Liver (tissue), 9 donors: ENCODE data around the gene ST6GALNAC5. TPM values are rescaled to one million over a fixed set of nuclear protein-coding genes. Genes with fewer than 3 reads are reported as not detected.

Experiments used
- DNase-seq: peaks from one replicate; pipeline ENCODE4 v3.0.0-alpha.2; 2017; ENCODE audit warnings: low spot score
- H3K27ac ChIP-seq, 2 donors: one replicate each; pipeline ENCODE4 v1.7.0; 2013; ENCODE audit warnings: inconsistent platforms in 2 of 2, low read length in 2 of 2, control low read depth in 1 of 2, low read depth in 1 of 2, mild to moderate bottlenecking in 1 of 2
- H3K27me3 ChIP-seq, 4 donors: one replicate each; pipeline versions ENCODE4 v1.6.1 to v1.7.0; 2013; ENCODE audit warnings: low read length in 3 of 4, inconsistent platforms in 1 of 4, mild to moderate bottlenecking in 1 of 4, moderate library complexity in 1 of 4; ENCODE audit not compliant: control insufficient read depth in 4 of 4, insufficient read depth in 4 of 4
- H3K36me3 ChIP-seq, 4 donors: one replicate each; pipeline versions ENCODE4 v1.6.1 to v1.7.0; 2013; ENCODE audit warnings: low read length in 3 of 4, mild to moderate bottlenecking in 3 of 4, low read depth in 1 of 4, moderate library complexity in 1 of 4; ENCODE audit not compliant: control insufficient read depth in 4 of 4, insufficient read depth in 3 of 4
- H3K4me1 ChIP-seq, 4 donors: one replicate each; pipeline versions ENCODE4 v1.6.1 to v1.7.0; 2013; ENCODE audit warnings: low read length in 3 of 4, mild to moderate bottlenecking in 3 of 4, moderate library complexity in 1 of 4; ENCODE audit not compliant: control insufficient read depth in 4 of 4, insufficient read depth in 4 of 4
- H3K4me3 ChIP-seq, 3 donors: one replicate each; pipeline versions ENCODE4 v1.6.1 to v1.7.0; 2013; ENCODE audit warnings: low read length in 3 of 3, control low read depth in 1 of 3, low read depth in 1 of 3, mild to moderate bottlenecking in 1 of 3
- H3K9ac ChIP-seq, 2 donors: one replicate each; pipeline ENCODE4 v1.7.0; 2013; ENCODE audit warnings: low read length in 2 of 2, mild to moderate bottlenecking in 2 of 2, moderate library complexity in 2 of 2, control low read depth in 1 of 2, low read depth in 1 of 2
- H3K9me3 ChIP-seq, 4 donors: one replicate each; pipeline versions ENCODE4 v1.6.1 to v1.7.0; 2013; ENCODE audit warnings: low read length in 3 of 4; ENCODE audit not compliant: control insufficient read depth in 4 of 4
- EGR1 ChIP-seq, 2 donors: IDR thresholded peaks; 2 replicates each; pipeline ENCODE4 v1.6.1; 2016 to 2018; ENCODE audit warnings: antibody characterized with exemption in 2 of 2, low read depth in 2 of 2
- FOXA1 ChIP-seq: IDR thresholded peaks from 2 replicates; pipeline ENCODE4 v1.6.1; 2016; ENCODE audit warnings: antibody characterized with exemption
- GABPA ChIP-seq, 2 donors: IDR thresholded peaks in 1 of 2; conservative IDR thresholded peaks in 1 of 2; 2 replicates each; pipeline ENCODE4 v1.6.1; 2016; ENCODE audit warnings: antibody characterized with exemption in 2 of 2, mild to moderate bottlenecking in 1 of 2, moderate library complexity in 1 of 2
- HNF4A ChIP-seq, 2 donors: conservative IDR thresholded peaks; 2 replicates each; pipeline ENCODE4 v1.6.1; 2016; ENCODE audit warnings: antibody characterized with exemption in 2 of 2, mild to moderate bottlenecking in 2 of 2
- HNF4G ChIP-seq: IDR thresholded peaks from 2 replicates; pipeline ENCODE4 v1.6.1; 2016; ENCODE audit warnings: antibody characterized with exemption
- JUND ChIP-seq, 2 donors: IDR thresholded peaks; 2 replicates each; pipeline ENCODE4 v1.6.1; 2016; ENCODE audit warnings: antibody characterized with exemption in 2 of 2
- NR2F2 ChIP-seq: IDR thresholded peaks from 2 replicates; pipeline ENCODE4 v1.6.1; 2016; ENCODE audit warnings: antibody characterized with exemption
- RAD21 ChIP-seq, 2 donors: IDR thresholded peaks; 2 replicates each; pipeline ENCODE4 v1.6.1; 2016; ENCODE audit warnings: antibody characterized with exemption in 2 of 2, mild to moderate bottlenecking in 2 of 2
- RXRA ChIP-seq, 2 donors: IDR thresholded peaks; 2 replicates each; pipeline ENCODE4 v1.6.1; 2017 to 2018; ENCODE audit warnings: antibody characterized with exemption in 2 of 2, mild to moderate bottlenecking in 1 of 2
- SP1 ChIP-seq: IDR thresholded peaks from 2 replicates; pipeline ENCODE4 v1.6.1; 2018; ENCODE audit warnings: antibody characterized with exemption, mild to moderate bottlenecking
- TAF1 ChIP-seq: conservative IDR thresholded peaks from 2 replicates; pipeline ENCODE4 v1.6.1; 2016; ENCODE audit warnings: antibody characterized with exemption, mild to moderate bottlenecking
- YY1 ChIP-seq: IDR thresholded peaks from 2 replicates; pipeline ENCODE4 v1.6.1; 2016; ENCODE audit warnings: antibody characterized with exemption, mild to moderate bottlenecking
- WGBS: extraction: QIAGEN DNeasy Blood & Tissue Kit; methylation state at CpG from one replicate; pipeline ENCODE4 v1.1.7; 2013; 5-methylcytosine and 5-hydroxymethylcytosine counted together
- polyA plus RNA-seq, 2 donors: library from polyadenylated mRNA; stranded (reverse) in 1 of 2; unstranded in 1 of 2; fragments of 200-250 nt in 1 of 2; fragments of >200 nt in 1 of 2; fragmentation: Nextera tagmentation in 1 of 2; extraction: Ambion mirVana in 1 of 2; gene quantifications; one replicate each; pipeline versions ENCODE4 v1.2.1 to v1.2.3, GENCODE V29; 2013 to 2015
- total RNA-seq, 2 donors: library from RNA; depleted of rRNA; stranded (reverse); fragments of >200 nt; gene quantifications; one replicate each; pipeline ENCODE4 v1.2.3, GENCODE V29; 2014
- TF ChIP-seq, protein P1 (sequence below): IDR thresholded peaks from 2 replicates; pipeline ENCODE4 v1.6.1; 2016; ENCODE audit warnings: antibody characterized with exemption
- TF ChIP-seq, protein P2 (sequence below): IDR thresholded peaks from 2 replicates; pipeline ENCODE4 v1.6.1; 2016; ENCODE audit warnings: antibody characterized with exemption, mild to moderate bottlenecking
- TF ChIP-seq, protein P3 (sequence below): IDR thresholded peaks from 2 replicates; pipeline ENCODE4 v1.6.1; 2016; ENCODE audit warnings: antibody characterized with exemption
- TF ChIP-seq, protein P4 (sequence below): IDR thresholded peaks from 2 replicates; pipeline ENCODE4 v1.6.1; 2016; ENCODE audit warnings: antibody characterized with exemption
- TF ChIP-seq, protein P5 (sequence below): fragments of 150-350 bp; IDR thresholded peaks from 2 replicates; pipeline ENCODE4 v1.5.1; 2017; ENCODE audit warnings: improper control_type of control experiment, low read depth, low read length; ENCODE audit not compliant: missing input control
- donor health status: healthy.
- donor health status: healthy.
- donor health status: healthy.
- donor health status: healthy.
- donor health status: healthy.

ST6GALNAC5 gene
- total and polyA plus RNA-seq, 4 donors = 0.09 to 0.17 TPM; not detected in 2

DNA sequence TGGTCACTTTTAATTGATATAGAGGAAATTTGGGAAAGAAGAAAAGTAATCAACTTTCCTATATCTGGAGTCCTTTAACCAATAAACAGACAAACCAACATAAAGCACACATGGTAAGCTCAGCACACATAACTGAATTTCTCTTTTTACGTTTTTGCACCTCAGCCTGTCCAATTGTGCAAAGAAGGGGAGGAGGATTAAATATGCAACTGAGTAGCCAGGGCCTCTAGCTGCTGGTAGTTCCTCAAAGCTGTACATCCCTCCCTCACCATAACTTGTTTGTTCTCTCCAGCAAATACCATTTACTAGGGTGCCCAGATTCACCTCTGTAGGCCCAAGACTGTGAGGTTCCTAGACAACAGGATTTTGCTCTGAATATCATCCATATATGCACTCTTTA, 25.4 kb downstream of the ST6GALNAC5 start:
- H3K4me3 ChIP-seq = no peak overlapping the region
- 56% methylated on average over 1 of the region's 1 CpG for WGBS
- no peaks in the 10 kb centered on the region for H3K9me3 ChIP-seq
- no peaks in the 10 kb centered on the region for H3K4me1 ChIP-seq
- no peaks in the 10 kb centered on the region for H3K27me3 ChIP-seq
- no peak for DNase-seq
- H3K9ac ChIP-seq = no peak overlapping the region
- TF ChIP-seq, protein P1, sequence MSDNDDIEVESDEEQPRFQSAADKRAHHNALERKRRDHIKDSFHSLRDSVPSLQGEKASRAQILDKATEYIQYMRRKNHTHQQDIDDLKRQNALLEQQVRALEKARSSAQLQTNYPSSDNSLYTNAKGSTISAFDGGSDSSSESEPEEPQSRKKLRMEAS = no peak
- TF ChIP-seq TAF1 (no peak), RXRA (IDR thresholded peaks at IDR 0.05) (no peak), RAD21 (IDR thresholded peaks at IDR 0.05) (no peak), NR2F2 (no peak), HNF4G (no peak), YY1 (no peak), HNF4A (conservative IDR thresholded peaks at IDR 0.05) (no peak), GABPA (IDR thresholded peaks at IDR 0.05 in 1 of 2, conservative IDR thresholded peaks at IDR 0.05 in 1 of 2) (no peak), SP1 (no peak), FOXA1 (no peak), EGR1 (IDR thresholded peaks at IDR 0.05; ENCODE audit: low read depth in 2 of 2) (no peak), JUND (IDR thresholded peaks at IDR 0.05) (no peak)
- TF ChIP-seq, protein P2, sequence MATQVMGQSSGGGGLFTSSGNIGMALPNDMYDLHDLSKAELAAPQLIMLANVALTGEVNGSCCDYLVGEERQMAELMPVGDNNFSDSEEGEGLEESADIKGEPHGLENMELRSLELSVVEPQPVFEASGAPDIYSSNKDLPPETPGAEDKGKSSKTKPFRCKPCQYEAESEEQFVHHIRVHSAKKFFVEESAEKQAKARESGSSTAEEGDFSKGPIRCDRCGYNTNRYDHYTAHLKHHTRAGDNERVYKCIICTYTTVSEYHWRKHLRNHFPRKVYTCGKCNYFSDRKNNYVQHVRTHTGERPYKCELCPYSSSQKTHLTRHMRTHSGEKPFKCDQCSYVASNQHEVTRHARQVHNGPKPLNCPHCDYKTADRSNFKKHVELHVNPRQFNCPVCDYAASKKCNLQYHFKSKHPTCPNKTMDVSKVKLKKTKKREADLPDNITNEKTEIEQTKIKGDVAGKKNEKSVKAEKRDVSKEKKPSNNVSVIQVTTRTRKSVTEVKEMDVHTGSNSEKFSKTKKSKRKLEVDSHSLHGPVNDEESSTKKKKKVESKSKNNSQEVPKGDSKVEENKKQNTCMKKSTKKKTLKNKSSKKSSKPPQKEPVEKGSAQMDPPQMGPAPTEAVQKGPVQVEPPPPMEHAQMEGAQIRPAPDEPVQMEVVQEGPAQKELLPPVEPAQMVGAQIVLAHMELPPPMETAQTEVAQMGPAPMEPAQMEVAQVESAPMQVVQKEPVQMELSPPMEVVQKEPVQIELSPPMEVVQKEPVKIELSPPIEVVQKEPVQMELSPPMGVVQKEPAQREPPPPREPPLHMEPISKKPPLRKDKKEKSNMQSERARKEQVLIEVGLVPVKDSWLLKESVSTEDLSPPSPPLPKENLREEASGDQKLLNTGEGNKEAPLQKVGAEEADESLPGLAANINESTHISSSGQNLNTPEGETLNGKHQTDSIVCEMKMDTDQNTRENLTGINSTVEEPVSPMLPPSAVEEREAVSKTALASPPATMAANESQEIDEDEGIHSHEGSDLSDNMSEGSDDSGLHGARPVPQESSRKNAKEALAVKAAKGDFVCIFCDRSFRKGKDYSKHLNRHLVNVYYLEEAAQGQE = no peak
- TF ChIP-seq, protein P3, sequence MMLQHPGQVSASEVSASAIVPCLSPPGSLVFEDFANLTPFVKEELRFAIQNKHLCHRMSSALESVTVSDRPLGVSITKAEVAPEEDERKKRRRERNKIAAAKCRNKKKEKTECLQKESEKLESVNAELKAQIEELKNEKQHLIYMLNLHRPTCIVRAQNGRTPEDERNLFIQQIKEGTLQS = no peak
- TF ChIP-seq, protein P4, sequence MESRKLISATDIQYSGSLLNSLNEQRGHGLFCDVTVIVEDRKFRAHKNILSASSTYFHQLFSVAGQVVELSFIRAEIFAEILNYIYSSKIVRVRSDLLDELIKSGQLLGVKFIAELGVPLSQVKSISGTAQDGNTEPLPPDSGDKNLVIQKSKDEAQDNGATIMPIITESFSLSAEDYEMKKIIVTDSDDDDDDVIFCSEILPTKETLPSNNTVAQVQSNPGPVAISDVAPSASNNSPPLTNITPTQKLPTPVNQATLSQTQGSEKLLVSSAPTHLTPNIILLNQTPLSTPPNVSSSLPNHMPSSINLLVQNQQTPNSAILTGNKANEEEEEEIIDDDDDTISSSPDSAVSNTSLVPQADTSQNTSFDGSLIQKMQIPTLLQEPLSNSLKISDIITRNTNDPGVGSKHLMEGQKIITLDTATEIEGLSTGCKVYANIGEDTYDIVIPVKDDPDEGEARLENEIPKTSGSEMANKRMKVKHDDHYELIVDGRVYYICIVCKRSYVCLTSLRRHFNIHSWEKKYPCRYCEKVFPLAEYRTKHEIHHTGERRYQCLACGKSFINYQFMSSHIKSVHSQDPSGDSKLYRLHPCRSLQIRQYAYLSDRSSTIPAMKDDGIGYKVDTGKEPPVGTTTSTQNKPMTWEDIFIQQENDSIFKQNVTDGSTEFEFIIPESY = no peak
- TF ChIP-seq, protein P5, sequence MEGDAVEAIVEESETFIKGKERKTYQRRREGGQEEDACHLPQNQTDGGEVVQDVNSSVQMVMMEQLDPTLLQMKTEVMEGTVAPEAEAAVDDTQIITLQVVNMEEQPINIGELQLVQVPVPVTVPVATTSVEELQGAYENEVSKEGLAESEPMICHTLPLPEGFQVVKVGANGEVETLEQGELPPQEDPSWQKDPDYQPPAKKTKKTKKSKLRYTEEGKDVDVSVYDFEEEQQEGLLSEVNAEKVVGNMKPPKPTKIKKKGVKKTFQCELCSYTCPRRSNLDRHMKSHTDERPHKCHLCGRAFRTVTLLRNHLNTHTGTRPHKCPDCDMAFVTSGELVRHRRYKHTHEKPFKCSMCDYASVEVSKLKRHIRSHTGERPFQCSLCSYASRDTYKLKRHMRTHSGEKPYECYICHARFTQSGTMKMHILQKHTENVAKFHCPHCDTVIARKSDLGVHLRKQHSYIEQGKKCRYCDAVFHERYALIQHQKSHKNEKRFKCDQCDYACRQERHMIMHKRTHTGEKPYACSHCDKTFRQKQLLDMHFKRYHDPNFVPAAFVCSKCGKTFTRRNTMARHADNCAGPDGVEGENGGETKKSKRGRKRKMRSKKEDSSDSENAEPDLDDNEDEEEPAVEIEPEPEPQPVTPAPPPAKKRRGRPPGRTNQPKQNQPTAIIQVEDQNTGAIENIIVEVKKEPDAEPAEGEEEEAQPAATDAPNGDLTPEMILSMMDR = no peak
- no peak overlapping the region for H3K27ac ChIP-seq
- no peaks in the 10 kb centered on the region for H3K36me3 ChIP-seq
